RKO (cell line): ENCODE data around the gene ARV1.
"Not testable (repeated sequence)": the region's sequence is repeated elsewhere in the genome, so short reads cannot be mapped to it uniquely, and the experiment has no call there.

Source experiments
- DNase-seq: peaks from one replicate; pipeline ENCODE4 v3.0.0-alpha.2; 2016; ENCODE audit warnings: low spot score

ARV1 gene

GRCh38 chr1:231020139-231020601 lies 41.3 kb downstream of the ARV1 start:
- no peak for DNase-seq

- DNase-seq = no peak
These were observed 41.9 kb downstream of the ARV1 start for GRCh38 chr1:231020816-231021215.

GRCh38 chr1:231021540-231022031 lies 42.7 kb downstream of the ARV1 start:
- DNase-seq = no peak

GRCh38 chr1:231022543-231022942 lies 43.6 kb downstream of the ARV1 start:
- not testable (repeated sequence) for DNase-seq

GRCh38 chr1:231023150-231023549 lies 44.3 kb downstream of the ARV1 start:
- DNase-seq = no peak

- no peak for DNase-seq
These were observed 47.7 kb downstream of the ARV1 start for GRCh38 chr1:231026576-231026975.

- DNase-seq = no peak
These were observed 48.4 kb downstream of the ARV1 start for GRCh38 chr1:231027136-231027925.

GRCh38 chr1:231027971-231028370 lies 49.1 kb downstream of the ARV1 start:
- no peak for DNase-seq

- no peak for DNase-seq
These were observed 49.8 kb downstream of the ARV1 start for GRCh38 chr1:231028682-231029081.

GRCh38 chr1:231029247-231029646 lies 50.4 kb downstream of the ARV1 start:
- not testable (repeated sequence) for DNase-seq

- DNase-seq = no peak
These were observed 50.9 kb downstream of the ARV1 start for GRCh38 chr1:231029841-231030240.

GRCh38 chr1:231032963-231033362 lies 54.1 kb downstream of the ARV1 start:
- peak; percentile 9 for DNase-seq

- no peak for DNase-seq
These were observed 56.9 kb downstream of the ARV1 start for GRCh38 chr1:231035799-231036198.

- DNase-seq = no peak
These were observed 57.5 kb downstream of the ARV1 start for GRCh38 chr1:231036416-231036815.

GRCh38 chr1:231037585-231038517 lies 59.0 kb downstream of the ARV1 start:
- no peak for DNase-seq

- DNase-seq = peak; percentile 45
These were observed 60.5 kb downstream of the ARV1 start for GRCh38 chr1:231039161-231040018.

GRCh38 chr1:231040019-231040799 lies 61.3 kb downstream of the ARV1 start, which contains the start of gene FAM89A:
Gene FAM89A, minus strand, starts transcription at chr1:231040254. Its CDS starts 43 bp downstream, at chr1:231040211.
- DNase-seq = peak; percentile 58

GRCh38 chr1:231040800-231041718 lies 62.2 kb downstream of the ARV1 start:
- DNase-seq = no peak

GRCh38 chr1:231041719-231042261 lies 62.9 kb downstream of the ARV1 start:
- no peak for DNase-seq
